ENCODE measurements around the gene RAD51B.

DNA sequence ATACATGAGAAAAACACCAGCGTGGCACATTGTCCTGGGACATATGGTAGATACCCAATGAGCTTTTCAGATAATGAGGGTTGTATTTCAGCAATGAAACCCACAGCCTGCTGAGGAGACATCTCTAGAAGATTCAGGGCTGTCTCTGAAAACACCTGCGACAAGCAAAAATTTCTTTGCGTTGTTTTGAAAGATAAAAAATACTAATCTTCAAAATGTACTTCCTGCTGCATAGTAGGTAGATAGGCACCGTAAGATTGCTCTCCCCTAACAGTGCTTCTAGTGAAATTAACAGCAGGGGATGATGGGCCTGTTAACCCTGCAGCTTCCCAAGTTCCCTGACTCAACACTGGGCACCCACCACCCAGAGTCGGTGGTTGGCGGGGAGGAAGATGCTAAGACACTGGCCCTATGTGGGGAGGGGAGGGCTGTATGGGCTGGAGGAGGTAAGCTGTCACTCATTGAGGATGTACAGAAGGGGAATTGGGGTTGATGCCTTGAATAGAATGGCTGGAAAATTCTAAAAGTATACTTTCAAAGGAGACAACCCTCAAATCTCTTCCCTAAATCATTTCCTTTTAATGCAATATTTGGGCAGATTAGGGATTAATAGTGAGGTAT is 953.3 kb downstream of the RAD51B start:
- TF ChIP-seq, protein P1, sequence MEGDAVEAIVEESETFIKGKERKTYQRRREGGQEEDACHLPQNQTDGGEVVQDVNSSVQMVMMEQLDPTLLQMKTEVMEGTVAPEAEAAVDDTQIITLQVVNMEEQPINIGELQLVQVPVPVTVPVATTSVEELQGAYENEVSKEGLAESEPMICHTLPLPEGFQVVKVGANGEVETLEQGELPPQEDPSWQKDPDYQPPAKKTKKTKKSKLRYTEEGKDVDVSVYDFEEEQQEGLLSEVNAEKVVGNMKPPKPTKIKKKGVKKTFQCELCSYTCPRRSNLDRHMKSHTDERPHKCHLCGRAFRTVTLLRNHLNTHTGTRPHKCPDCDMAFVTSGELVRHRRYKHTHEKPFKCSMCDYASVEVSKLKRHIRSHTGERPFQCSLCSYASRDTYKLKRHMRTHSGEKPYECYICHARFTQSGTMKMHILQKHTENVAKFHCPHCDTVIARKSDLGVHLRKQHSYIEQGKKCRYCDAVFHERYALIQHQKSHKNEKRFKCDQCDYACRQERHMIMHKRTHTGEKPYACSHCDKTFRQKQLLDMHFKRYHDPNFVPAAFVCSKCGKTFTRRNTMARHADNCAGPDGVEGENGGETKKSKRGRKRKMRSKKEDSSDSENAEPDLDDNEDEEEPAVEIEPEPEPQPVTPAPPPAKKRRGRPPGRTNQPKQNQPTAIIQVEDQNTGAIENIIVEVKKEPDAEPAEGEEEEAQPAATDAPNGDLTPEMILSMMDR (conservative IDR thresholded peaks at IDR 0.05; ENCODE audit: low read depth, low read length): no peak
- TF ChIP-seq EZH2 (IDR thresholded peaks at IDR 0.05; ENCODE audit: low read length, unreplicated experiment) (no peak), EZH2phosphoT487 (IDR thresholded peaks at IDR 0.05; ENCODE audit: borderline replicate concordance, low read length) (no peak)

All from PC-3 (cell line).